MM.1S (cell line): Measurements from ENCODE around the gene ZNF462.

ENCODE experiments used
- DNase-seq: peaks from one replicate; pipeline ENCODE4 v3.0.0-alpha.2; 2015
- H2AFZ ChIP-seq: fragments of 300-600 bp; sonication (generic); 2 replicates; pipeline ENCODE4 v1.6.0; 2016; ENCODE audit warnings: antibody characterized with exemption, low read length
- H3F3A ChIP-seq: fragments of 300-600 bp; sonication (generic); 2 replicates; pipeline ENCODE4 v1.6.1; 2016; ENCODE audit warnings: mild to moderate bottlenecking, antibody characterized with exemption, low read length, moderate library complexity, mixed read lengths; ENCODE audit not compliant: insufficient read depth
- H3K27ac ChIP-seq: fragments of 300-600 bp; sonication (generic); 2 replicates; pipeline ENCODE4 v1.5.1; 2016; ENCODE audit warnings: mild to moderate bottlenecking, low read length
- H3K27me3 ChIP-seq: fragments of 300-600 bp; sonication (generic); replicated peaks from 2 replicates; pipeline ENCODE4 v1.6.0; 2016; ENCODE audit warnings: low read length; ENCODE audit not compliant: insufficient read depth
- H3K36me3 ChIP-seq: fragments of 300-600 bp; sonication (generic); replicated peaks from 2 replicates; pipeline ENCODE4 v1.6.1; 2016; ENCODE audit warnings: mild to moderate bottlenecking, low read length, mixed read lengths; ENCODE audit not compliant: insufficient read depth
- H3K4me1 ChIP-seq: fragments of 300-600 bp; sonication (generic); 2 replicates; pipeline ENCODE4 v1.6.1; 2016; ENCODE audit warnings: low read length, mixed read lengths
- H3K4me2 ChIP-seq: fragments of 300-600 bp; sonication (generic); 2 replicates; pipeline ENCODE4 v1.6.0; 2016; ENCODE audit warnings: low read depth, low read length
- H3K4me3 ChIP-seq: fragments of 300-600 bp; sonication (generic); 2 replicates; pipeline ENCODE4 v1.5.1; 2016; ENCODE audit warnings: low read length, mixed read lengths
- H3K79me2 ChIP-seq: fragments of 300-600 bp; sonication (generic); 2 replicates; pipeline ENCODE4 v1.6.1; 2016; ENCODE audit warnings: mixed run types, low read length, mixed read lengths
- H3K9ac ChIP-seq: fragments of 300-600 bp; sonication (generic); 2 replicates; pipeline ENCODE4 v1.6.1; 2016; ENCODE audit warnings: low read length, mixed read lengths
- H3K9me2 ChIP-seq: fragments of 300-600 bp; sonication (generic); replicated peaks from 2 replicates; pipeline ENCODE4 v1.6.1; 2016; ENCODE audit warnings: mild to moderate bottlenecking, low read length, mixed read lengths; ENCODE audit not compliant: insufficient read depth
- H3K9me3 ChIP-seq: fragments of 300-600 bp; sonication (generic); replicated peaks from 2 replicates; pipeline ENCODE4 v1.6.1; 2016; ENCODE audit warnings: mild to moderate bottlenecking, low read length, mixed read lengths; ENCODE audit not compliant: insufficient read depth
- H4K20me1 ChIP-seq: fragments of 300-600 bp; sonication (generic); 2 replicates; pipeline ENCODE4 v1.6.1; 2016; ENCODE audit warnings: mild to moderate bottlenecking, low read length, moderate library complexity, mixed read lengths; ENCODE audit not compliant: insufficient read depth
- EZH2 ChIP-seq: fragments of 300-600 bp; sonication (generic); optimal IDR thresholded peaks from 2 replicates; pipeline ENCODE3; 2017; ENCODE audit warnings: low read depth, mild to moderate bottlenecking, antibody characterized with exemption, low read length, mixed read lengths
- EZH2phosphoT487 ChIP-seq: fragments of 300-600 bp; sonication (generic); IDR thresholded peaks from 2 replicates; pipeline ENCODE4 v1.6.1; 2018; ENCODE audit warnings: antibody characterized with exemption, low read length
- TF ChIP-seq, protein P1 (sequence below): fragments of 300-600 bp; sonication (generic); IDR thresholded peaks from 2 replicates; pipeline ENCODE4 v1.5.1; 2016; ENCODE audit warnings: antibody characterized with exemption, low read length, mixed read lengths

Gene ZNF462

DNA sequence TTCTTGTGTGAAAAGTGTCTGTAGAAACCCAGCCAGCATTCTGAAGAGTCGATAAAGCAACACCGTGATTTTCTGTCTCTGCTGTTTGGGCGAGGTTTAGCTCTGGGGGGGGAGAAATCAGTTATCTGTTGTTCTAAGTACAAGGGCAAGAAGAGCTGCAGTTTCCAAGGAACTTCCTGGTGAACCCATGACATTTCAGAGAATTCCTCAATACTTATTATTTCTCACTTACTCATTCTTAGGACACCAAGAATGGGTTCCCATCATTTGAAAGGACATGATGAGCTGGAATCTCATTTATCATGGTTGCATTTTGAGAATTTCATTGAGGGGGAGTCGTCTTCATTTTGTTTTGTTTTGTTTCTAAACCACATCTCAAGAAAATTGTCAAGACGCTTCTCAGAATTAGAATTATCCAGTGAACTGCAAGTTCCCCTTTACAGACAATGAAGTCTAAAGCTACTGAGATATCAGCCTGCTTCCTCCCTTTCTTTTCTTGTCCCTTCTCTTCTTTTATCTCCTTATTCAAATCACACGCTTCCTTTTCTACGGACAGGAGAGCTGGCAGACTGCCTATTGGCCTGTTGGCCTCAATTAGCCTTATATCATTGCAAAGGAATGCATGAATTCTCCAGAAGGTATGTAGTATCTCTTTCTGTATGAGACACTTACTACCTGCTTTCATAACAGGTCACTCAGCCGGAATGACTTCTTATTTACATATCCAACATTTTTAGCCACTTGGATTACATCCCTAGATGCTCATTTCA lies 53.7 kb downstream of the ZNF462 start:
- H3F3A ChIP-seq: peaks cover 15% of the 10 kb centered on the region; the same call in 1 of the 2 replicates
- no peak overlapping the region for H3K4me3 ChIP-seq
- no peak for DNase-seq
- H3K4me1 ChIP-seq: peaks cover 34% of the 10 kb centered on the region
- H3K36me3 ChIP-seq: no peaks in the 10 kb centered on the region
- H4K20me1 ChIP-seq: no peaks in the 10 kb centered on the region
- TF ChIP-seq EZH2phosphoT487 (no peak), EZH2 (no peak)
- TF ChIP-seq, protein P1, sequence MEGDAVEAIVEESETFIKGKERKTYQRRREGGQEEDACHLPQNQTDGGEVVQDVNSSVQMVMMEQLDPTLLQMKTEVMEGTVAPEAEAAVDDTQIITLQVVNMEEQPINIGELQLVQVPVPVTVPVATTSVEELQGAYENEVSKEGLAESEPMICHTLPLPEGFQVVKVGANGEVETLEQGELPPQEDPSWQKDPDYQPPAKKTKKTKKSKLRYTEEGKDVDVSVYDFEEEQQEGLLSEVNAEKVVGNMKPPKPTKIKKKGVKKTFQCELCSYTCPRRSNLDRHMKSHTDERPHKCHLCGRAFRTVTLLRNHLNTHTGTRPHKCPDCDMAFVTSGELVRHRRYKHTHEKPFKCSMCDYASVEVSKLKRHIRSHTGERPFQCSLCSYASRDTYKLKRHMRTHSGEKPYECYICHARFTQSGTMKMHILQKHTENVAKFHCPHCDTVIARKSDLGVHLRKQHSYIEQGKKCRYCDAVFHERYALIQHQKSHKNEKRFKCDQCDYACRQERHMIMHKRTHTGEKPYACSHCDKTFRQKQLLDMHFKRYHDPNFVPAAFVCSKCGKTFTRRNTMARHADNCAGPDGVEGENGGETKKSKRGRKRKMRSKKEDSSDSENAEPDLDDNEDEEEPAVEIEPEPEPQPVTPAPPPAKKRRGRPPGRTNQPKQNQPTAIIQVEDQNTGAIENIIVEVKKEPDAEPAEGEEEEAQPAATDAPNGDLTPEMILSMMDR: no peak
- H3K9ac ChIP-seq: no peak overlapping the region
- H3K9me2 ChIP-seq: no peaks in the 10 kb centered on the region
- H3K79me2 ChIP-seq: no peaks in the 10 kb centered on the region
- H3K27me3 ChIP-seq: no peaks in the 10 kb centered on the region
- H3K27ac ChIP-seq: no peak overlapping the region
- no peak overlapping the region for H3K4me2 ChIP-seq
- H3K9me3 ChIP-seq: no peaks in the 10 kb centered on the region
- H2AFZ ChIP-seq: no peak overlapping the region

DNA sequence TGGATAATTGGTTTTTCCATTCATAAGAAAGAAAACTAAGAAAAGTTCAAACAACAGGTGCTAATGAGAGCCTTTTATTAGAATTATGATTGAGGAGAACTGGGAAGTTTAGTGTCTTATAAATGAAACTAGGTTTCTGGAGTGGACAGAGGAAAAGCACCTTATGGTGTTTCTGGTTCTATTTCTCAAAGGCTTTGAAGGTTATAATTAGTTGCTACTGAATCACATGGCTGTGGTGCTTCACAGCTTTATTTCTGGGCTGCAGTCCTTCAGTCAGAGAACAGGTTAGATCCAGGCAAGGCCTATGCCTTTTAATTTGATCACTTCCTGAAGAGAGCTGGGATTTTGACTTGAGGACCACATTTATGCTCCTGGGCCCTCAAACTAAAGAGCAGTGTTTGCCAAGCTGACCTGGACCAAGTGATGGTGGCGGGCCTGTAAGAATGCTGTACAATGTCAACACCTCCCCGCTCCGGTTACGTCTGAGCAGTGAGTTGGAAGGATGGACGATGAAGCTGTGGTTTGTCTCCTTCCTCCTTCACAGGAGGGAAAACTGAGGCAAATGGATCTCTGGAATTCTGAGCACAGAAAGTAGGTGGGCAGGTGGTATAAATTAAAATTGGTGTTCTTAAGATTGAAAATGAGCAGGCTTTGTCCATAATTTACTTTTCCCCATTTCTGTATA lies 56.0 kb downstream of the ZNF462 start:
- Histone ChIP-seq H2AFZ (0 out of 2 replicates have a peak overlapping the region, but pooled peaks have one; percentile 21), H3K9me2 (no peaks in the 10 kb centered on the region), H3K79me2 (no peaks in the 10 kb centered on the region), H3K4me3 (no peak overlapping the region), H3K9ac (no peak overlapping the region), H3K27ac (peak overlapping the region; percentile 64; the same call in 1 of the 2 replicates), H3K4me1 (peaks cover 45% of the 10 kb centered on the region), H3K36me3 (no peaks in the 10 kb centered on the region), H4K20me1 (no peaks in the 10 kb centered on the region), H3K27me3 (no peaks in the 10 kb centered on the region), H3F3A (peaks cover 18% of the 10 kb centered on the region; the same call in 1 of the 2 replicates), H3K4me2 (peak overlapping the region; percentile 24), H3K9me3 (no peaks in the 10 kb centered on the region)
- TF ChIP-seq EZH2: no peak
- TF ChIP-seq, protein P1: no peak
- no peak for TF ChIP-seq EZH2phosphoT487
- DNase-seq: peak; percentile 69

DNA sequence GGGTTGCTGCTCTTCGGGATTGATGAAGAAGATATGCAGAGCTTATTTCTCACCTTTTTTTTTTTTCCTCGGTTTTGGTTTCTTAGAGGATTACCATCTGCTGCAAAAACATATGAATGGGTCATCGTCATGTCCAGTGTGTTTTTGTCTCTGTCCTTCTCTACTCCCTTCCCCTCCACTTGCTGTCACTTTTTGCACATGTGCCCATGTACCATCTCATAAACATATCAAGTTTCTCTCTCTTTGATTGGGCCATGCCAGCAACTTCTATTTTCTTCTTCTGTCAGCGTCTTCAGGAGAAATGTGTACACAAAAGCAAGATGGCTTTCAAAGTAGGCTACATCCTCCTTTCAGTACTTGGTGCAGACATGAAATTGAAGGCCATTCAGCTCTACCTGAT lies 57.1 kb downstream of the ZNF462 start:
- peaks cover 18% of the 10 kb centered on the region; the same call in 1 of the 2 replicates for H3F3A ChIP-seq
- H3K79me2 ChIP-seq: no peaks in the 10 kb centered on the region
- TF ChIP-seq EZH2 (no peak), EZH2phosphoT487 (no peak)
- TF ChIP-seq, protein P1: no peak
- no peak for DNase-seq
- H4K20me1 ChIP-seq: no peaks in the 10 kb centered on the region
- no peak overlapping the region for H3K4me3 ChIP-seq
- no peak overlapping the region for H3K27ac ChIP-seq
- peak overlapping the region; percentile 53; the same call in 1 of the 2 replicates for H3K4me2 ChIP-seq
- no peaks in the 10 kb centered on the region for H3K27me3 ChIP-seq
- no peaks in the 10 kb centered on the region for H3K36me3 ChIP-seq
- H3K4me1 ChIP-seq: peaks cover 45% of the 10 kb centered on the region
- 0 out of 2 replicates have a peak overlapping the region, but pooled peaks have one; percentile 61 for H2AFZ ChIP-seq
- H3K9me2 ChIP-seq: no peaks in the 10 kb centered on the region
- no peaks in the 10 kb centered on the region for H3K9me3 ChIP-seq
- no peak overlapping the region for H3K9ac ChIP-seq
